ENCODE measurements around the gene TBC1D17.

- TF ChIP-seq EZH2 (IDR thresholded peaks at IDR 0.05; ENCODE audit: low read depth) (no peak), CTCF (conservative IDR thresholded peaks at IDR 0.05) (no peak)
Observed at GRCh38 chr19:49870309-49870901, 7.1 kb upstream of the TBC1D17 start.
